NCI-H1694 treated with DMSO at 0.1 percent for 48 hours (cell line): ENCODE data around the gene ARHGEF10L.
"Not testable (repeated sequence)": the region's sequence is repeated elsewhere in the genome, so short reads cannot be mapped to it uniquely, and the experiment has no call there.

Source experiments
- DNase-seq: peaks from one replicate; lab custom pipeline; 2025; lab: John Stamatoyannopoulos, UW

The ARHGEF10L gene

DNA sequence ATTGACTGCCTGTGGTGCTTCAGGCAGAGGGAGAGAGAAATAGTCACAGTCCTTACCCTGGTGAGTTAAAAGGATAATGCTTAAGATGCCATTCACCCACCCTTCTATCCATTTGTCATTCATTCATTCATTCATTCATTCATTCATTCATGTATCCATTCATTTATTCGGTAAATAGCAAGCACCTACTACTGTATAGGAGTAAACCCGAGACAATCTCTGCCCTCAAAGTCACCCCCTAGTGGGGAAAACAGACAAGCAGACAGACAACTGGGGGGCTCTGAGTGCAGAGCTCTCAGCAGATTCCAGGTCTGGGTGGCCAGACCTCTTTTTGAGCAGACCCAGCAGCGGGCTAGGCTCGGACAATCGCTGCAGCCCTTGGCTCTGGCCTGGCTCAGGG is 201.6 kb downstream of the ARHGEF10L start:
- DNase-seq = no peak

GRCh38 chr1:17742583-17742982 is 203.1 kb downstream of the ARHGEF10L start:
- no peak for DNase-seq

DNA sequence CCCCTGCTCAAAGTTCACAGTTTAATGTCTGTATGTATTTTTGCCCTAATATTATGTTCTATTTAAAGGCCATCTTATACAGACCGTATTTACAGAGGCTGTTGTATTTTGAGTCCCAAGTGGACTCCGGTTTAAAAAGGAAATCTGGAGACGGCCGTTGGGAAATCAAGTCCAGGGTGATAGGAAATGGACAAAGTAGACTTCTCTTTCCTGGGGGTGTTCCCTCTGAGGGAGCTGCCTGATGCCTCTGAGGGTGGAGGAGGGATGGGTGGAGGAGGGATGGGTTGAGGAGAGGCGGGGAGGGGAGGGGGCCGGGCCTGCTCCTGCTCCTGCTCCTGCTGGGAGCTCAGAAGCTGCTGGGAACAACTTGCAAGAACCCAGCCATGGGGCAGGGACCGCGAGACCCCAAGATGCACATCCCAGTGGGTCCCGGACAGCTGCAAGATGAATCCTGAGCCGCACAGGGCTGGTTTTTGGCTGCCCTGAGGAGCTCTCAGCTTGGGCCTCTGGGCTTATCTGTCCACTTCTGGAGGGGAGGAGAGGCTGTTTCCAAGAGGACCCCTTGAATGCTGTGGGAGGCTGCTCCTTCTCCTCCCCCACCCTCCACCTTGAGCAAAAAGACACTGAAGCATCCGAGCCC is 203.6 kb downstream of the ARHGEF10L start:
- no peak for DNase-seq

DNA sequence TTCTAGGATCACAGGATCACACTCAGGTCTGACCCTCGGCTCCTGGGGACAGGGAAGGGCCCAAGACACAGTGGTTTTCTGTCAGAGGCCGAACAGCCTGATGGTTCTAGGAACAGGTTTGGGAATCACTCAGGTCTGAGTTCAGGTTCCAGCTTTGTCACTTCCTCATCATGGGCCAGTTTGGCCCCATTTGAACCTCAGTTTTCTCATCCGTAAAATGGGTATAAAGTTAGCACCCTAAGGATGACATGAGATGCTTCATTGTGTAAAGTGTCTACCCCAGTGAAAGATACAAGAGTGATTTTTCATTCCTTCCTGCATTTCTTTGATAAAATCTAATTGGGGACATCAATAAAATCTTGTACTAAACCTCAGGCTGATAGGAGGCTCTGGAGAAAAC is 204.4 kb downstream of the ARHGEF10L start:
- DNase-seq = no peak

- DNase-seq = no peak
Observed at GRCh38 chr1:17744666-17745478, 205.4 kb downstream of the ARHGEF10L start.

- peak; percentile 7 for DNase-seq
Observed at GRCh38 chr1:17745479-17745955, 206.0 kb downstream of the ARHGEF10L start.

DNA sequence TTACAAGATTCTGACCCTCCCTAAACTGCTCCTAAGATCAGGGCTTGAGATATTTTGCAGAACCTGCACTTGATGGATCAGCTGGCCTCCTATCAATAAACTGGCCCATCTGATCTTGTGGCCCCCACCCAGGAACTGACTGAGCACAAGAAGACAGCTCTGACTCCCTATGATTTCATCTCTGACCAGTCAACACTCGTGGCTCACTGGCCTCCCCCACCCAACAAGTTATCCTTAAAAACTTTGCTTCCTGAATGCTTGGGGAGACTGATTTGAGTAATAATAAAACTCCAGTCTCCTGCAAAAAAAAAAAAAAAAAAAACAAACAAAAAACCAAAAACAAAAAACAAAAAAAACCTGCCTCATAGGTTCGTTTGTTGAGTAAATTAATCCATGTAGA is 206.8 kb downstream of the ARHGEF10L start:
- not testable (repeated sequence) for DNase-seq

- no peak for DNase-seq
Observed at GRCh38 chr1:17746920-17747319, 207.4 kb downstream of the ARHGEF10L start.
